Measurements from ENCODE around the gene TEX12.

- TF ChIP-seq EZH2 (IDR thresholded peaks at IDR 0.05; ENCODE audit: low read depth, unreplicated experiment) (no peak), JUNB (IDR thresholded peaks at IDR 0.05; ENCODE audit: unreplicated experiment) (no peak), CTCF (conservative IDR thresholded peaks at IDR 0.05; ENCODE audit: low read depth in 2 of 2) (no peak), POLR2AphosphoS5 (IDR thresholded peaks at IDR 0.05; ENCODE audit: low read depth) (no peak), EZH2phosphoT487 (IDR thresholded peaks at IDR 0.05; ENCODE audit: unreplicated experiment) (no peak), REST (IDR thresholded peaks at IDR 0.05; ENCODE audit: unreplicated experiment) (no peak)
Measured at GRCh38 chr11:112178936-112179335, 11.8 kb downstream of the TEX12 start.
